Liver (tissue), 9 donors: ENCODE measurements around the gene RNH1. TPM values are rescaled to one million over a fixed set of nuclear protein-coding genes. Genes with fewer than 3 reads are reported as not detected.
"Not testable (repeated sequence)": the region's sequence is repeated elsewhere in the genome, so short reads cannot be mapped to it uniquely, and the experiment has no call there.

ENCODE experiments used
- DNase-seq: peaks from one replicate; pipeline ENCODE4 v3.0.0-alpha.2; 2017; ENCODE audit warnings: low spot score
- H3K27ac ChIP-seq, 2 donors: one replicate each; pipeline ENCODE4 v1.7.0; 2013; ENCODE audit warnings: inconsistent platforms in 2 of 2, low read length in 2 of 2, control low read depth in 1 of 2, low read depth in 1 of 2, mild to moderate bottlenecking in 1 of 2
- H3K27me3 ChIP-seq, 4 donors: one replicate each; pipeline versions ENCODE4 v1.6.1 to v1.7.0; 2013; ENCODE audit warnings: low read length in 3 of 4, inconsistent platforms in 1 of 4, mild to moderate bottlenecking in 1 of 4, moderate library complexity in 1 of 4; ENCODE audit not compliant: control insufficient read depth in 4 of 4, insufficient read depth in 4 of 4
- H3K36me3 ChIP-seq, 4 donors: one replicate each; pipeline versions ENCODE4 v1.6.1 to v1.7.0; 2013; ENCODE audit warnings: low read length in 3 of 4, mild to moderate bottlenecking in 3 of 4, low read depth in 1 of 4, moderate library complexity in 1 of 4; ENCODE audit not compliant: control insufficient read depth in 4 of 4, insufficient read depth in 3 of 4
- H3K4me1 ChIP-seq, 4 donors: one replicate each; pipeline versions ENCODE4 v1.6.1 to v1.7.0; 2013; ENCODE audit warnings: low read length in 3 of 4, mild to moderate bottlenecking in 3 of 4, moderate library complexity in 1 of 4; ENCODE audit not compliant: control insufficient read depth in 4 of 4, insufficient read depth in 4 of 4
- H3K4me3 ChIP-seq, 3 donors: one replicate each; pipeline versions ENCODE4 v1.6.1 to v1.7.0; 2013; ENCODE audit warnings: low read length in 3 of 3, control low read depth in 1 of 3, low read depth in 1 of 3, mild to moderate bottlenecking in 1 of 3
- H3K9ac ChIP-seq, 2 donors: one replicate each; pipeline ENCODE4 v1.7.0; 2013; ENCODE audit warnings: low read length in 2 of 2, mild to moderate bottlenecking in 2 of 2, moderate library complexity in 2 of 2, control low read depth in 1 of 2, low read depth in 1 of 2
- H3K9me3 ChIP-seq, 4 donors: one replicate each; pipeline versions ENCODE4 v1.6.1 to v1.7.0; 2013; ENCODE audit warnings: low read length in 3 of 4; ENCODE audit not compliant: control insufficient read depth in 4 of 4
- FOXA2 ChIP-seq: IDR thresholded peaks from 2 replicates; pipeline ENCODE4 v1.6.1; 2016; ENCODE audit warnings: antibody characterized with exemption
- GABPA ChIP-seq, 2 donors: IDR thresholded peaks in 1 of 2; conservative IDR thresholded peaks in 1 of 2; 2 replicates each; pipeline ENCODE4 v1.6.1; 2016; ENCODE audit warnings: antibody characterized with exemption in 2 of 2, mild to moderate bottlenecking in 1 of 2, moderate library complexity in 1 of 2
- HNF4A ChIP-seq, 2 donors: conservative IDR thresholded peaks; 2 replicates each; pipeline ENCODE4 v1.6.1; 2016; ENCODE audit warnings: antibody characterized with exemption in 2 of 2, mild to moderate bottlenecking in 2 of 2
- HNF4G ChIP-seq: IDR thresholded peaks from 2 replicates; pipeline ENCODE4 v1.6.1; 2016; ENCODE audit warnings: antibody characterized with exemption
- JUND ChIP-seq, 2 donors: IDR thresholded peaks; 2 replicates each; pipeline ENCODE4 v1.6.1; 2016; ENCODE audit warnings: antibody characterized with exemption in 2 of 2
- NR2F2 ChIP-seq: IDR thresholded peaks from 2 replicates; pipeline ENCODE4 v1.6.1; 2016; ENCODE audit warnings: antibody characterized with exemption
- REST ChIP-seq: IDR thresholded peaks from 2 replicates; pipeline ENCODE4 v1.6.1; 2016; ENCODE audit warnings: antibody characterized with exemption, mild to moderate bottlenecking
- SP1 ChIP-seq: IDR thresholded peaks from 2 replicates; pipeline ENCODE4 v1.6.1; 2018; ENCODE audit warnings: antibody characterized with exemption, mild to moderate bottlenecking
- YY1 ChIP-seq: IDR thresholded peaks from 2 replicates; pipeline ENCODE4 v1.6.1; 2016; ENCODE audit warnings: antibody characterized with exemption, mild to moderate bottlenecking
- WGBS: extraction: QIAGEN DNeasy Blood & Tissue Kit; methylation state at CpG from one replicate; pipeline ENCODE4 v1.1.7; 2013; 5-methylcytosine and 5-hydroxymethylcytosine counted together
- polyA plus RNA-seq, 2 donors: library from polyadenylated mRNA; stranded (reverse) in 1 of 2; unstranded in 1 of 2; fragments of 200-250 nt in 1 of 2; fragments of >200 nt in 1 of 2; fragmentation: Nextera tagmentation in 1 of 2; extraction: Ambion mirVana in 1 of 2; gene quantifications; one replicate each; pipeline versions ENCODE4 v1.2.1 to v1.2.3, GENCODE V29; 2013 to 2015
- total RNA-seq, 2 donors: library from RNA; depleted of rRNA; stranded (reverse); fragments of >200 nt; gene quantifications; one replicate each; pipeline ENCODE4 v1.2.3, GENCODE V29; 2014
- donor health status: healthy.
- donor health status: healthy.
- donor health status: healthy.
- donor health status: healthy.
- donor health status: healthy.

RNH1 gene
- total and polyA plus RNA-seq, 4 donors, result 68.5 to 99.1 (median 76.8) TPM

GRCh38 chr11:469684-470560, 37.1 kb downstream of the RNH1 start (continued):
- TF ChIP-seq REST, result peak; percentile 90
- peak; percentile 85 for TF ChIP-seq SP1
- peak; percentile 72 for TF ChIP-seq FOXA2
- TF ChIP-seq NR2F2, result peak; percentile 40
- no peak for TF ChIP-seq HNF4G
- TF ChIP-seq GABPA (IDR thresholded peaks at IDR 0.05 in 1 of 2, conservative IDR thresholded peaks at IDR 0.05 in 1 of 2), result peak in 1 of 2 donors; percentile 84
- TF ChIP-seq YY1, result peak; percentile 97
- TF ChIP-seq HNF4A (conservative IDR thresholded peaks at IDR 0.05), result peak; percentile 66 to 70

- not testable (repeated sequence) for DNase-seq, H3K4me1 ChIP-seq, H3K9me3 ChIP-seq, H3K27me3 ChIP-seq, H3K36me3 ChIP-seq
- peak overlapping the region; percentile 28 to 46 (median 33) for H3K4me3 ChIP-seq
- WGBS, result 45% methylated on average over 19 of the region's 19 CpGs
- peak overlapping the region; percentile 96 to 99 for H3K27ac ChIP-seq
- peak overlapping the region; percentile 30 to 41 for H3K9ac ChIP-seq
Measured at GRCh38 chr11:469026-469683, 37.9 kb downstream of the RNH1 start.

GRCh38 chr11:468493-468892, 38.5 kb downstream of the RNH1 start:
- Histone ChIP-seq H3K36me3 (no peaks in the 10 kb centered on the region), H3K9me3 (no peaks in the 10 kb centered on the region), H3K4me1 (peaks cover 4 to 8% (median 5%) of the 10 kb centered on the region in 4 donors), H3K27ac (peak overlapping the region; percentile 6 to 42), H3K4me3 (no peak overlapping the region), H3K27me3 (no peaks in the 10 kb centered on the region), H3K9ac (no peak overlapping the region)
- no peak for TF ChIP-seq HNF4A (conservative IDR thresholded peaks at IDR 0.05)
- no peak for TF ChIP-seq SP1
- TF ChIP-seq JUND (IDR thresholded peaks at IDR 0.05), result no peak
- no peak for DNase-seq
- 79% methylated on average over 6 of the region's 6 CpGs for WGBS

GRCh38 chr11:468036-468435, 39.0 kb downstream of the RNH1 start:
- H3K9me3 ChIP-seq, result no peaks in the 10 kb centered on the region
- no peaks in the 10 kb centered on the region for H3K36me3 ChIP-seq
- 85% methylated on average over 12 of the region's 12 CpGs for WGBS
- H3K27me3 ChIP-seq, result no peaks in the 10 kb centered on the region
- no peak for TF ChIP-seq NR2F2
- H3K9ac ChIP-seq, result no peak overlapping the region
- no peak for DNase-seq
- no peak overlapping the region for H3K4me3 ChIP-seq
- peaks cover 4 to 8% (median 5%) of the 10 kb centered on the region in 4 donors for H3K4me1 ChIP-seq
- peak overlapping the region; percentile 6 to 42 for H3K27ac ChIP-seq
